Esophagus squamous epithelium (tissue), 5 donors: ENCODE data around the gene LHFPL4. TPM values are rescaled to one million over a fixed set of nuclear protein-coding genes. Genes with fewer than 3 reads are reported as not detected.

Experiments used
- DNase-seq: peaks from one replicate; lab custom pipeline; 2025; lab: John Stamatoyannopoulos, UW
- H3K27ac ChIP-seq, 4 donors: fragments of 200-600 bp; sonication (generic); one replicate each; pipeline ENCODE4 v1.5.1; 2016 to 2019; ENCODE audit warnings: mild to moderate bottlenecking in 1 of 4
- H3K27me3 ChIP-seq, 4 donors: fragments of 200-600 bp; sonication (generic); 1 replicate in 3 of 4; 2 replicates in 1 of 4; pipeline versions ENCODE4 v1.5.1 to v1.6.0; 2017 to 2021; ENCODE audit warnings: antibody characterized with exemption in 1 of 4
- H3K36me3 ChIP-seq, 3 donors: fragments of 200-600 bp; sonication (generic); one replicate each; pipeline ENCODE4 v1.5.1; 2016 to 2019
- H3K4me1 ChIP-seq, 3 donors: fragments of 200-600 bp; sonication (generic); one replicate each; pipeline ENCODE4 v1.5.1; 2017 to 2019
- H3K4me3 ChIP-seq, 4 donors: fragments of 200-600 bp; sonication (generic); 1 replicate in 3 of 4; 2 replicates in 1 of 4; pipeline ENCODE4 v1.5.1; 2016 to 2019; ENCODE audit warnings: mild to moderate bottlenecking in 2 of 4, moderate library complexity in 1 of 4
- H3K9me3 ChIP-seq, 3 donors: fragments of 200-600 bp; sonication (generic); one replicate each; pipeline ENCODE4 v1.5.1; 2016 to 2019
- CTCF ChIP-seq, 6 experiments: fragments of 450-650 bp in 4 of 6; fragments of 200-600 bp in 2 of 6; sonication (generic) in 2 of 6; IDR thresholded peaks; one replicate each; pipeline ENCODE4 v1.5.1; 2016 to 2019; ENCODE audit warnings: antibody characterized with exemption in 6 of 6, mild to moderate bottlenecking in 4 of 6, moderate library complexity in 4 of 6
- POLR2A ChIP-seq, 4 donors: fragments of 450-650 bp; IDR thresholded peaks; one replicate each; pipeline ENCODE4 v1.6.1; 2017; ENCODE audit warnings: antibody characterized with exemption in 4 of 4, mild to moderate bottlenecking in 4 of 4, moderate library complexity in 3 of 4
- WGBS, 2 donors: methylation state at CpG; one replicate each; pipeline ENCODE4 v1.1.5; 2018; 5-methylcytosine and 5-hydroxymethylcytosine counted together
- intact Hi-C: fragments of 100-400 bp; cut with DNase I; formaldehyde crosslinking; loops from one replicate; pipeline ENCODE4 v1.15.0; 2022
- total RNA-seq, 4 donors: library from RNA; depleted of rRNA; stranded (reverse); fragments of >200 nt; gene quantifications; one replicate each; pipeline ENCODE4 v1.1.0, GENCODE V29; 2016
- donor health status: DM: yes; HTN: yes; CAD: no.

LHFPL4 gene
- total RNA-seq, 4 donors from 2014 or later = 0.23 TPM; not detected in 3

DNA sequence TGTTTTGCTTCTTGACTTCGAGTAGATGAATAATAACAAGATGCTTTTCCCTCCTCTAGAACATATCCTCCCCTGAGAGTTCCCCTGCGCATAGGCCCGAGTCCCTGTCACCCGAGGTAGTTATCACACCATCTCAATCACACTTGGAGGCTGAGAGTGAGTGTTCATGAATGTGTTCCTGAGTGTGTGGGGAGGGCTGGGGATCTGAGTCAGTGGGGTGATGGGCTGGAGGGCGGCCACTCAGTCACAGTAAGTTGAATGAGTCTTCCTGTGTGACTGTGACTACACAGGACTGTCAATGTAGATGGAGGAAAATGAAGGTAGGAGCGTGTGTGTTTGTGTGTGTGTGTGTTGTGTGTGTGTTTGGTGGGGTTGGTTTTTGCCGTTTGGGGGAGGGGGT lies 85.2 kb downstream of the LHFPL4 start:
- Histone ChIP-seq H3K4me1 (no peaks in the 10 kb centered on the region), H3K27ac (no peak overlapping the region), H3K4me3 (no peak overlapping the region), H3K36me3 (peaks cover 40 to 100% (median 63%) of the 10 kb centered on the region in 3 donors), H3K27me3 (no peaks in the 10 kb centered on the region), H3K9me3 (no peaks in the 10 kb centered on the region)
- WGBS, 2 donors = 91% methylated on average over 4 to 7 of the region's 7 CpGs
- intact Hi-C loops = no loop called here
- no peak for DNase-seq
- TF ChIP-seq CTCF (IDR thresholded peaks at IDR 0.05) (no peak), POLR2A (IDR thresholded peaks at IDR 0.05) (no peak)

DNA sequence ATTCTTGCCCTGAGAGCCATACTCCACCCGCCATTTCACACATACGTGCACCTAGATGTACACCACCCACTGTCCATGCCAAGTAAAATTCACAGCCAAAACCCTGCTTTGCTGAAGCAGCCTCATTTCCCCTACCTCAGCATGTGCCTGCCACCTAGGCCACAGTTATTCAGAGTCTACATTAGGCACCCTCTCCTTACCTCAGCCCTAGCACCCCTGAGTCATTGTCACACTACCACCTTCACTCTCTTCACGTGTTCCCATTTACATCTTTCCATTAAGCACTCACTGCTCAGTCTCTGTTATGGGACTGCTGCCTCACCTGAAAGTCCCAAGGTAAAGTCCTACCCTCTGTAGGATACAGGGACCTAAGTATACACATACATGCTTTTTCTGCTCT lies 86.2 kb downstream of the LHFPL4 start:
- Histone ChIP-seq H3K27me3 (no peaks in the 10 kb centered on the region), H3K9me3 (no peaks in the 10 kb centered on the region), H3K4me1 (no peaks in the 10 kb centered on the region), H3K27ac (no peak overlapping the region), H3K36me3 (peaks cover 33 to 100% (median 60%) of the 10 kb centered on the region in 3 donors), H3K4me3 (no peak overlapping the region)
- no peak for DNase-seq
- 90 to 94% methylated on average over 3 of the region's 3 CpGs for WGBS, 2 donors
- intact Hi-C loops = no loop called here
- no peak for TF ChIP-seq CTCF (IDR thresholded peaks at IDR 0.05)
- no peak for TF ChIP-seq POLR2A (IDR thresholded peaks at IDR 0.05)

DNA sequence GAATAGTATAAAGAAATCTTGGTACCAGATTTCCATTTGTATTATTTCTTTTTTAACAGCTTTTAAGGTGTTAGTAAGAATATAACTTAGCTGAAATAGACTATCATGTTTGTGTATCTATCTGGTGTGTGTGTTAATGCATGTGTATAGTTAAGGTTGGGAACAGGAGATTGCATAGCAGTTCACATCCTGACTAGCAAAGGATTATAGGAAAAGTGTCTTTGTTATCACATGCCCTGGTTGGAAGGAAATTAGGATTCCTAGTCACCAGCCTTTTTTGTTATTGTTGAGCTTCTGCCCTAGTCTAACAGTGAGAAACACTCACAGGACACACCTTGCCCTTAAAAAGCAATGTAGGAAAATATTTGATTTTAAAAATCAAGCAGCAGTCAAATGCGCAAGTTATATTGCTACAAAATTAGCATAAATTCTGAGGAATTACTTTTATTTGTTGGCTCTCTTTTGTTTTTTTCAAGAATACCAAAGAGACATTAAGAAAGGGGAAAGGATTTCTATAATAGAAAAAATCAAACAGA lies 98.0 kb downstream of the LHFPL4 start:
- Histone ChIP-seq H3K36me3 (peaks cover 0 to 100% (median 32%) of the 10 kb centered on the region in 3 donors), H3K27me3 (no peaks in the 10 kb centered on the region), H3K4me1 (no peaks in the 10 kb centered on the region), H3K9me3 (no peaks in the 10 kb centered on the region), H3K27ac (no peak overlapping the region), H3K4me3 (no peak overlapping the region)
- DNase-seq = no peak
- intact Hi-C loops = no loop called here
- no peak for TF ChIP-seq CTCF (IDR thresholded peaks at IDR 0.05)
- no peak for TF ChIP-seq POLR2A (IDR thresholded peaks at IDR 0.05)
- WGBS, 2 donors = 90 to 100% methylated on average over 1 of the region's 1 CpG

DNA sequence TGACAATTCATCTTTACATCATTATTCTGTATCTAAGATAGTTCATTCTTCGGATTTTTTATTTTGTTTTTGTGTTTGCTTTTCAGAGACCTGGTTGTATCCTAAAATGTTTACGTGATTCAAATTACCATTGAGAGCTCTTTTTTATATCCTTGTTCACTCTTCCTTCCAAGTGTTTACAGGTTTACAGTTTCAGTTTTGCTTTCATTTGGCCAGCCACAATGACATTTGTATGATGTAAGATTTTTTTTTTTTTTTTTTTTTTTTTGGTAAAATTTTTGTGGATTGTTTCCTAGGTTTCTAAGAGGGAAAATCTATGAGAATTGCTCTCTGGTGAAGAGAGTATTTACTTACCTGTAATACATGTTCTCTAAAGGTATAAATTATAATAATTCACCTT lies 101.2 kb downstream of the LHFPL4 start:
- no peak for TF ChIP-seq POLR2A (IDR thresholded peaks at IDR 0.05)
- TF ChIP-seq CTCF (IDR thresholded peaks at IDR 0.05) = no peak
- H3K27ac ChIP-seq = no peak overlapping the region
- H3K36me3 ChIP-seq = peaks cover 8 to 100% (median 28%) of the 10 kb centered on the region in 3 donors
- H3K27me3 ChIP-seq = no peaks in the 10 kb centered on the region
- H3K9me3 ChIP-seq = no peaks in the 10 kb centered on the region
- H3K4me1 ChIP-seq = no peaks in the 10 kb centered on the region
- DNase-seq = no peak
- H3K4me3 ChIP-seq = no peak overlapping the region
- WGBS, 2 donors = 75 to 78% methylated on average over 2 of the region's 2 CpGs
- intact Hi-C loops = no loop called here

- H3K9me3 ChIP-seq = no peaks in the 10 kb centered on the region
- H3K4me3 ChIP-seq = no peak overlapping the region
- intact Hi-C loops = no loop called here
- H3K4me1 ChIP-seq = no peaks in the 10 kb centered on the region
- WGBS, 2 donors = 93 to 96% methylated on average over 2 of the region's 2 CpGs
- peaks cover 8 to 100% (median 40%) of the 10 kb centered on the region in 3 donors for H3K36me3 ChIP-seq
- H3K27me3 ChIP-seq = no peaks in the 10 kb centered on the region
- DNase-seq = no peak
- H3K27ac ChIP-seq = no peak overlapping the region
- TF ChIP-seq POLR2A (IDR thresholded peaks at IDR 0.05) = no peak
- TF ChIP-seq CTCF (IDR thresholded peaks at IDR 0.05) = no peak
Observed at GRCh38 chr3:9450991-9451390, 102.6 kb downstream of the LHFPL4 start.
